Hematopoietic multipotent progenitor cell treated with erythropoietin and hydrocortisone succinate and interleukin-3 and kit ligand, for 4 days (in vitro differentiated cells): Measurements from ENCODE around the gene MMP17.

Experiments
- DNase-seq: peaks from one replicate; pipeline ENCODE4 v3.0.0-alpha.2; 2015

MMP17 gene

DNA sequence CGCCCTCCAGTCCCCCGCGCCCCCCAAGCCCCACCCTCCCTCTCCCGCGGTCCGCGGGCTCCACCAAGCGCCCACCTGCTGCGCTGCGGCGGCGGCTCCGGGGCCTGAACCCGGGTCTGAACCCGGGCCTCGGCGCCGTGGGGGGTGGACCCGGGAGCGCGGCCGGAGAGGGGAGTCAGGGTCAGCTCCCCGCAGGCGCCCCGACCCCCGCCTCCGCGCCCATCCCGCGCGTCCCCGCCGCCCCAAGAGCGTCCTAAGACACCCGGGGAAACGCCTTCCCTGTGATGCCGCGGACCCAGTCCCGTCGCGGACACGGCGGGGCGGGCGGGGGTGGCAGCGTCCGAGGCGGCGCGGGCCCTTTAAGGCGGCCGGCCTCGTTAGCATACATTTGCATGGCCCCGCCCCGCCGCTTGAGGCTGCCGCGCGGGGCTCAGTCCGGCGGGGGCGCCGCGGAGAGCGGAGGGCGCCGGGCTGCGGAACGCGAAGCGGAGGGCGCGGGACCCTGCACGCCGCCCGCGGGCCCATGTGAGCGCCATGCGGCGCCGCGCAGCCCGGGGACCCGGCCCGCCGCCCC lies at the start of gene MMP17:
MMP17 (plus strand) TSS at position 433 of the 574 bp plus-strand sequence; CDS start at position 535, 102 bp downstream.
- DNase-seq, result peak; percentile 86

DNA sequence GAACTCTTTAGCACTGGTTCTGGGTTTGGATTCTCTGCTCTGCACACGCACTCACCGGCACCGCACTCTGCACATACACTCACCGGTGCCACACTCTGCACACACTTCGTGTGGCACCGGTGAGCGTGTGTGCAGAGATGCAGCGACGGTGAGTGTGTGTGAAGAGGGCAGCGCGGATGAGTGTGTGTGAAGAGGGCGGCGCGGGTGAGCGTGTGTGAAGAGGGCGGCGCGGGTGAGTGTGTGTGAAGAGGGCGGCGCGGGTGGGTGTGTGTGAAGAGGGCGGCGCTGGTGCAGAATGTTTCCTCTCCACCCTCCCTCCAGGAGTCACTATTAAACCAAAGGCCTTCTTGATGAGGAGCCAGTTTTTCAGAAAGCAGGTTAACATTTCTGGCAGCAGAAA lies 49.2 kb upstream of the MMP17 start:
- DNase-seq, result no peak

GRCh38 chr12:131782061-131782460 lies 46.1 kb upstream of the MMP17 start:
- DNase-seq, result no peak

- peak; percentile 77 for DNase-seq
These were observed 44.2 kb upstream of the MMP17 start for GRCh38 chr12:131783915-131784541.

GRCh38 chr12:131784909-131785762 lies 43.1 kb upstream of the MMP17 start:
- DNase-seq, result no peak

DNA sequence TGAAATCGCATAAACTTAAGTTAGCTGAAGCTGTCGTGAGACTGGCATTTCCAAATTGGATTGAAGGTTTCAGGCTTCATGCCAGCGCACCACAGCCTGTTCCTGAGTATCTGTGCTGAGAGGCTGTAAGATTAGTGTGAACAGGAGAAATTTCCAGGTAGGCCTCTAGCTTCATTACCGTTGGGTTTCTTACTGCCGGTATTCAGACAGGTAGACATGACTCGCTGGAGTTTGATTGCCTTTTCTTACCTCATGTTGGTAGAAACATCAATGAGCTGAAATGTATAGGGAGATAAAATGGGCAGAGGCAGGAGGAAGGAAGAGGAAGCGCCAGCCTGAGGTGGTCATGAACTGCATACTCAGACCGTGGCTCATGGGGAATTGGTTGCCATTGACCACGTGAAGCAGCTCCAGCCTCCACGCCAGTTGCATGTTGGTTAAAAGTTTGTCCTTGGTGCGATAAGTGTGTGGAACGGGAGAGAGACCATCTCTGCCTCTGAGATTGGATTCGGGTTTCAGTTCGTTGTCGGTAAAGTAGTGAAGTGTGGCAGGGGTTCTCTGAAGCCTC lies 42.3 kb upstream of the MMP17 start:
- no peak for DNase-seq

DNA sequence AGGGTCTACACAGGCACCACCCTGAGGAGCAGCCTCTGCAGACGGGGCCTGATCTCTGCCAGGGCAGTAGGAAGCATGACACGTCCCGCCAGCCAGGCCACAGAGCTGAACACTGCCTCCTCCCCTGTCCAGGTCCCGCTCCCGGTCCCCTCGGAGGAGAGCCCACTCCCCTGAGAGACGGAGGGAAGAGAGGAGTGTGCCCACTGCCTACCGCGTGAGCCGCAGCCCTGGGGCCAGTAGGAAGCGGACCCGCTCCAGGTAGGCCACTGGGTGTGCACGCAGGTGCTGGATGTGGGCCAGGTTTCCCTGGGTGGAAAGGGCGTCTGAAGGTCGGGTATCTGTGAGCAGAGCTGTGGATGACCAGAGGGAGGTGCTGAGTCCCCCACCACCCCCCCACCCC lies 41.9 kb upstream of the MMP17 start:
- no peak for DNase-seq

- DNase-seq, result no peak
These were observed 41.0 kb upstream of the MMP17 start for GRCh38 chr12:131787143-131787660.

- no peak for DNase-seq
These were observed 40.1 kb upstream of the MMP17 start for GRCh38 chr12:131788070-131788469.

DNA sequence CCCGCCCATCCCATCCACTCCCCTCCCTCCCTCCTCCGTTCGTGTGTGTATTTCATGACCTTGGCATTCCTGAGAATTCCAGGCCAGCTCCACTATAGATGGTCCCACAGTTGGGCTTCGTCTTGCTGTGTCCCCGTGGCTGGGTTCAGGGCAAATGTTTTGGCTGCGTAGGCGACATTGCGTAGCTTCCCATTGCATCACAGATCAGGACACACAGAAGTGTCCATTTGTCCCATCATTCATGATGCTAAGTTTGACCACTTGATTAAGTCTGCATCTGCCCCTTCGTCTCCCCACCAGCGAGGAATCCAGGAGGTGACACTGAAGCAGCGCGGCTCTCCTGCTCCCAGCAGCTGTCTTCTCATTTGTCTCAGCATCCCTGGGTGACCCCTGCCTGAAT lies 38.6 kb upstream of the MMP17 start:
- DNase-seq, result no peak

DNA sequence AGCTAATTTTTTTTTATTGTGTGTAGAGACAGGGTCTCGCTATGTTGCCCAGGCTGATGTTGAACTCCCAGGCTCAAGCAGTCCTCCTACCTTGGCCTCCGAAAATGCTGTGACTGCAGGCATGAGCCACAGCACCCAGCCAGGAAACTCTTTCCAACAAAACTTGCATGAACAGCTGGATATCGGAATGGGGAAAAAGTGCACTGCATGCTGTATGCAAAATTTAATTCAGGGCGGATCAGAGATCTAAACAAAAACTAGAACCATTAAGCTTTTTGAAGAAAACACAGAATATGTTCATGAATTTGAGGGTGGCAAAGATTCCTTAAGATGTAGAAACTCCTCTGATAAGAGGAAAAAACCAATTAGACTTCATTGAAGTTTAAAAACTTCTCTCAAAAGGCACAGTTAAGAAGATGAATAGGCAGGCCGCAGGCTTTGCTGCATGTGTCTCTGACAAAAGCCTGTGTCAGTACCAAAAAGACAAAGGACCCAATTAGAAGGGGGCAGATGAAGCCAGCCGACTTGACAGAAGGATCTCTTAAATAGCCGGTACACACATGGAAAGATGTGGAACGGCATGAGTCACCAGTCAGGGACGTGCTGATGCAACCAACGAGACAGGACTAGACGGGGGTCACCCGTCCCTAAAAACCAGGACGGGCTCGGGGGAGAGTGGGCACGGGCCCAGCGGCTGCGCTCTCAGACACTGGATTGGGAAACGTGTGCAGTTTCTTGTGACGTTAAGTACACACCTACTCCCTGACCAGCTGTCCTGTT lies 34.8 kb upstream of the MMP17 start:
- DNase-seq, result no peak

- DNase-seq, result no peak
These were observed 34.1 kb upstream of the MMP17 start for GRCh38 chr12:131794061-131794460.

- DNase-seq, result no peak
These were observed 33.6 kb upstream of the MMP17 start for GRCh38 chr12:131794573-131794972.

DNA sequence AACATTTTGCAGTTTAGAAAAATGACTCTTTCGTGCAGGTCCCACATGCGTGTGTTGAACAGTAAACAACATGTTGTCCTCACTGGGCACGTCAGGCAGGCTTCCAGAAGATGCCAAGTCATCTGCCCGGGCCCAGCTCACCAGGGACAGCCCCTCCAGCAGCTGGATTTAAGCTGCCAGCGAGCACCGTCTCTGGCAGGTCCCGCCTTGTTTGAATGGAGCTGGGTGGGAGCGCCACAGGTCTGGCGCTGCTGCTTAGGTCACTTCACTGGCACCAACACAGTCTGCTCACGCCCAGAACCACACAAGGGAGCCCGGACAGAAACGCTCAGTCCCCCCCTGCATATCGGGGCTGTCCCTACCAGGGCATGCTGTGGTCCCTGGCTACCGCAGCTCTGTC lies 33.1 kb upstream of the MMP17 start:
- no peak for DNase-seq

DNA sequence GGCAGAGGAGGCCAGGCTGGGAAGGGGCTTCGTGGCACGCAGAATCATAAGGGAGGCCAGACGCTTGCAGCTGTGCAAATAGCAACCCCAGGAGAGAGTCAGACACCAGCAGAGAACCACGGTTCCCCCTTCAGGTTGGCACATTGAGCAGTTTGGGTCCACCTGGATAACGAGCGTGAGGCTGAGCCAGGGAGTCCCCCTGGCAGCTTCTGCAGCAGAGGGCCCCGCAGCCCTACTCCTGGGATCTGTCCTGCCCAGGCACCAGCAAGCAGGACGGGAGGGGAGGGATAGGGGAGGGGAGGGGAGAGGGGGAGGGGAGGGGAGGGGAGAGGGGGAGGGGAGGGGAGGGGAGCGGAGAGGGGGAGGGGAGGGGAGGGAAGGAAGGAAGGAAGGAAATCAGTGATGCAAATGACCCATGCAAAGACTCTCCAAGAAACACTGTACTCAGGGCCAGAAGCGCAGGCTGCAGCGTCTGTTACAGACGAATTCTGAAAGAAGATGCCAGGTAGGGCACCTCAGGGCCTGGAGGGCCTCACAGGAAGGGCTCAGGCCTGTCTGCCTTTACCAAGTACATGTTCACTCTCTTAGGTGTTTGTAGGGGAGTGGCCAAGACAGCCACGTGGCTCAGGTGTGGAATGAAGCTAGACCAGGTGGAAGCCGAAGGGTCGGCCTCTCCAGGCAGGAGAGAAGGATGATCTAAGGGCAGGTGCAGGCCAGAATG lies 32.3 kb upstream of the MMP17 start:
- no peak for DNase-seq

GRCh38 chr12:131796411-131796736 lies 31.8 kb upstream of the MMP17 start:
- no peak for DNase-seq

GRCh38 chr12:131796754-131797587 lies 31.2 kb upstream of the MMP17 start:
- DNase-seq, result peak; percentile 32

DNA sequence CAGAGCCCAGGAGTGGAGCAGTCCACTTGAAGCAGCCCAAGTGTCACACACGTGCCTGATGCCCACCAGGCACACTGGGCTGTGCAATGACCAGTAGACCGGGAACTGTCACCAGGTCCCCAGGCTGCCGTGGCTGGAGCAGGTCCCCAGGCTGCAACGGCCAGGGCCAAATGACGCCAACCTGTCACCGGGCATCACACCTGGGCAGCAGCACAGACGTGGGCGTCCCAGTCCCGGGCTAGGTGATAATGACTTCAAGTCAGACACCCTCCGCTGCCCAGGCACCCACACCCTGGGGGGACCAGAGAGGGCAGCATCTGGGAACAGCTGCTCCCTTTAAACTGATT lies 30.6 kb upstream of the MMP17 start:
- DNase-seq, result no peak

DNA sequence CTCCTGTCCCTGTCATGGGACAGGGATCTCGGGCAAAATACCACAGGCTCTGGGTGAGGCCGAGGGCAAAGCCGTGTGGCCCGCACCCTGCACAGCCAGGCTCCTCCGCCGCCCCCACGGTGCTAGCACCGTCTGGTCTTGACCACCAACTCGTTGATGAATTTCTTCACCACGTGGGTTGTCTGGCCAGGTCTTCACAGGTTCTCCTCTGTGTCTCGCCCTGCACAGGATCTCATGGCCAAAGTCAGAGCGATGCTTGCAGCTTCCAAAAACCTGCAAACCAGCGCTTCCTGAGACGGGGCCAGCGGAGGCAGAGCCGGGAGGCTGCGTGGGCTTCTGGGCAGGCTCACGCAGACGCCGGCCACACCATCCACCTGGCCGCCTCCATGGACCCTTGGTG lies 29.0 kb upstream of the MMP17 start:
- DNase-seq, result no peak

DNA sequence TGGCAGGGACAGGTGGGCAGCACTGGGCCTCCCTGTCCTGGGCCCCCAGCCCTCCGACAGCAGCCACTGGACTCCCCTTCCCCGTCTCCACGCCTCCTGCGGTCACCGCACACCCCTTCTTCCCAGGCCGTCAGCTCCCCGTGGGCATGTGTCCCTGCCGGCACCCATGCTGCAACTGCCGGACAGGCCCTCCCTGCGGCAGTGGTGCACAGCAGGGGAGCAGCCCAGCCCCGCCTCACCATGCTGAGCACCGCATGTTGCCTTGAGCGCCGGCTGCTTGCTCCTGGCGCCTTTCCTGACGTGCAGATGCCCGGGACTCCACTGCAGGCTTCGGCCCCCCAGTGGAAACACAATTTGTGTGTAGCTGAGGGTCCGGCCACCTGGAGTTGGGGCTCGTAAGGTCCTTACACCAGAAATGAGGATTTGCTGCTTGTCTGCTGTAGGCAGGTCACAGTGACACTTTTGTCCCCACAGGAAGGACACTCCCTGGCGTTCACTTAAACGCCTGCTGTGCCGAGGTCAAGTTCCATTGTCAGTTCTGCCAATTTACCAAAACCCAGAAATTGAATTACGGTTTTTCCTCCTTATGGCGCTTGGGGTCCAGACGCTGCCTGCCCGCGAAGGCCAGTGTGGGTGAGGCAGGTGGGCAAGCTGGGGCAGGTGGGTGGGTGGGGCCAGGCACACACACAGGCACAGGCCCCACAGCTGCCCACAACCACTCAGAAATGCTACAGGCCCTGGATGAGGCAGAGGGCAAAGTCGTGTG lies 28.2 kb upstream of the MMP17 start:
- DNase-seq, result no peak
